ENCODE results near the gene GAS6. TPM values are rescaled to one million over a fixed set of nuclear protein-coding genes. Genes with fewer than 3 reads are reported as not detected.
"Not testable (repeated sequence)": the region's sequence is repeated elsewhere in the genome, so short reads cannot be mapped to it uniquely, and the experiment has no call there.

GAS6 gene
- total RNA-seq, 1 donor, result 3.3 TPM

DNA sequence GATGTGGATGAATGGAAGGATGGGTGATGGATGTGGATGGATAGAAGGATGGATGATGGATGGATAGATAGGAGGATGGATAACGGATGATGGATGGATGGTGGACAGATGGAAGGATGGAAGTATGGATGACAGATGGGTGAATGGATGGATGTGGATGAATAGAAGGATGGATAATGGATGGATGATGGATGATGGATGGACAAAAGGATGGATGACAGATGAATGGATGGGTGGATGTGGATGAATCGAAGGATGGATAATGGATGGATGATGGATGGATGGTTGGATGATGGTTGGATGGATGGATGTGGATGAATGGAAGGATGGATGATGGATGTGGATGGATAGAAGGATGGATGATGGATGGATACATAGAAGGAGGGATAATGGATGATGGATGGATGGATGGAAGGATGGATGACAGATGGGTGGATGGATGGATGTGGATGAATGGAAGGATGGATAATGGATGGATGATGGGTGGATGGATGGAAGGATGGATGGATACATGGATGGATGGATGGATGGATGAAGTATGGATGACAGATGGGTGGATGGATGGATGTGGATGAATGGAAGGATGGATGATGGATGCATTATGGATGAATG, 65.6 kb downstream of the GAS6 start:
- no peaks in the 10 kb centered on the region for H3K4me1 ChIP-seq (ENCODE audit: insufficient read depth, low read length)
- H3K9me3 ChIP-seq (ENCODE audit: low read depth, low read length), result no peaks in the 10 kb centered on the region
- no peak overlapping the region for H3K4me3 ChIP-seq (ENCODE audit: low read length)
- no peaks in the 10 kb centered on the region for H3K27me3 ChIP-seq (ENCODE audit: insufficient read depth, low read length)

DNA sequence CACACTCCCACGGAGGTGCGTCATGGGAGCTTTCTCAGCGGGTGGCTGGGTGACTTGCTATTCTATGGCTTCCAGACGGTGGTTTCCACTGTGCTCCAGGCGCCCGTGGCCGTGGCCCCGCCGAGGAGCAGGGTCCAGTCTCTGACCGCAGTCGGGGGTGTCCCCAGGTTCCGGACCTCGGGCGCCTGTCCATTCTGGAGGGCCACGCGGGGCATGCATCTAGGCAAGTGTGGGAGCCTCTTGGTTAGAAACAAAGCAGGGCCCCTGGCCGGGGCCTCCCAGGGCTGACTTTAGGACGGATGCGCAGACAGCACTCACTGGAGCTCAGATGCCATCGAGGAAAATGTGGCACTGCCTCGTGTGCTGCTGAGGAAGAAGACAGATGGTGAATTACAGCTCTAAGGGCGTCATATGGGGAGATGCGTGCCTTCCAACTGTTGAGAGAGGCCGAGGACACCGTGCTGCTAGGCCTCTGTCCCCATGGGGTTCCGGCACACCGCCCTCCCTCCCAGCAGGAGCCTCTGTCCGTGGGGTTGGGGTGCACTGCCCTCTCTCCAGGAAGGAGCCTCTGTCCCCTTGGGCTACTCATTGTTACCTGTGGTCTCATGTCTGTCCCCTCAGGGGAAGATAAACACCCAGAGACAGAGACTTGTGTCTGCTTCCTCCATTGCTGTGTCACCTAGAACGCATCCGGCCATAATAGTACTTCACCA, 66.8 kb downstream of the GAS6 start:
- Histone ChIP-seq H3K4me3 (ENCODE audit: low read length) (no peak overlapping the region), H3K27me3 (ENCODE audit: insufficient read depth, low read length) (no peaks in the 10 kb centered on the region), H3K9me3 (ENCODE audit: low read depth, low read length) (no peaks in the 10 kb centered on the region), H3K4me1 (ENCODE audit: insufficient read depth, low read length) (no peaks in the 10 kb centered on the region)

DNA sequence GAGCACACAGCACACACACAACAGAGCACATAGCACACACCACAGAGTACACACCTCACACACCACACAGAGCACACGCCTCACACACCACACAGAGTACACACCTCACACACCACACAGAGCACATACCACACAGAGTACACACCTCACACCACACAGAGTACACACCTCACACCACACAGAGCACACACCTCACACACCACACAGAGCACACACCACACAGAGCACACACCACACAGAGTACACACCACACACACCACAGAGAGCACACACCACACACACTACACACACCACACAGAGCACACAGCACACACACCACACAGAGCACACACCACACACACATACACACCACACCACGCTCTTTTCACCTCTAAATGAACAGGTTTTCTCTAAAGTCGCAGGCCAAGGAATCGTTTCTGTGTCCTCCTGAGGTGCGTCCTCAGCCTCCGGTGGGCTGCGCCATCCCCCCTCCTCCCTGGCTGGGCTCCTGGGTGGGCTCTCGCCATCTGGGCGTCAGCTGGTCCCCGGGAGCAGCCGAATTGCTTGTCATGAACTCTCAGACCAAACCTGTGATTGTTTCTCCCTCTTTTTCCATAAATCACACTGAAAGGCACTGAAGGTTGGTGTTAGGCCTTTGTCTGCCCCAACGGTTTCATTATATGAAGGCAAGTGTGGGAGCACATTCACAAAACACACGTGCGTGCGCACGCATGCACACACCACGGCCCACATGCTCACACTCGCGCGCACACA, 67.5 kb downstream of the GAS6 start:
- no peaks in the 10 kb centered on the region for H3K9me3 ChIP-seq (ENCODE audit: low read depth, low read length)
- H3K27me3 ChIP-seq (ENCODE audit: insufficient read depth, low read length), result no peaks in the 10 kb centered on the region
- H3K4me1 ChIP-seq (ENCODE audit: insufficient read depth, low read length), result no peaks in the 10 kb centered on the region
- no peak overlapping the region for H3K4me3 ChIP-seq (ENCODE audit: low read length)

GRCh38 chr13:113795362-113795761, 68.5 kb downstream of the GAS6 start:
- H3K4me3 ChIP-seq (ENCODE audit: low read length); H3K27me3 ChIP-seq (ENCODE audit: insufficient read depth, low read length); H3K9me3 ChIP-seq (ENCODE audit: low read depth, low read length); H3K4me1 ChIP-seq (ENCODE audit: insufficient read depth, low read length): not testable (repeated sequence)

- Histone ChIP-seq H3K9me3 (ENCODE audit: low read depth, low read length) (no peaks in the 10 kb centered on the region), H3K27me3 (ENCODE audit: insufficient read depth, low read length) (no peaks in the 10 kb centered on the region), H3K4me3 (ENCODE audit: low read length) (no peak overlapping the region), H3K4me1 (ENCODE audit: insufficient read depth, low read length) (no peaks in the 10 kb centered on the region)
Observed at GRCh38 chr13:113794764-113795173, 69.1 kb downstream of the GAS6 start.

DNA sequence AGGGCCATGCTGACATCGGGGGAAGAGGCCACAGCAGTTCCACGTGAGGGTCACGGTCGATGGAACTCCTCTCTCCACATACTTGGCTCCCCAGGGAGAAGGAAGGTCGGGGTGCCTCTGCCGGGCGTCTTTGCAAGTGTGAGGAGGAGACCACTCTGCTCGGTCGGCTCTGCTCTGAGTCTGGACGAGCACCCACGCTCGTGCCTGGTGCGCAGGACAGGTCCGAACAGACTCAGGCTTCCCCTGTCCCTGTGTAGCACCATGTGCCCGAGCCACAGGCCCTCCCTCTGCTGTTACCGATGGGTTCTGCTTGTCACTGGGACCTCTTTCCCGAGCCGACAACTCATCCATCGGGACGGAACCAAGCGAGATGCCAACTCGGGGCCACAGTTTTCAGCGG, 69.8 kb downstream of the GAS6 start:
- Histone ChIP-seq H3K4me3 (ENCODE audit: low read length) (no peak overlapping the region), H3K27me3 (ENCODE audit: insufficient read depth, low read length) (no peaks in the 10 kb centered on the region), H3K9me3 (ENCODE audit: low read depth, low read length) (no peaks in the 10 kb centered on the region), H3K4me1 (ENCODE audit: insufficient read depth, low read length) (no peaks in the 10 kb centered on the region)

DNA sequence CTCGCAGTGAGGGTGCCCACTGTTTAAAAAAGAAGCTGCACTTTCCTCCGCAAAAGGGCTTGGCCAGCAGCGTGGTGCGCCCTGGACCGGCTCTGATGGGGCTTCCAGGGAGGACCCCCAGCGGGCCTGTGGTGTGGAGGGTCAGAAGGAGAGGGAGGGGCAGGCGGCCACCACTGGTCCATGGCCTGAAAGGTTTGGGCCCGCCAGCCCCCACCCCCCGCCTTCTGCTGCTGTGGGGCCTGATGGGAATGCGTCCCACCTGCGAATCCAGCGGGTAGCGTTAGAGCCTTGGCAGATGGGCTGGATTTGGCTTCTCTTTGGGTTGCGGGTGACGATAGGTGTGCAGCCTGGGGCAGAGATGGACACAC, 70.2 kb downstream of the GAS6 start:
- no peaks in the 10 kb centered on the region for H3K27me3 ChIP-seq (ENCODE audit: insufficient read depth, low read length)
- no peak overlapping the region for H3K4me3 ChIP-seq (ENCODE audit: low read length)
- no peaks in the 10 kb centered on the region for H3K9me3 ChIP-seq (ENCODE audit: low read depth, low read length)
- H3K4me1 ChIP-seq (ENCODE audit: insufficient read depth, low read length), result no peaks in the 10 kb centered on the region

DNA sequence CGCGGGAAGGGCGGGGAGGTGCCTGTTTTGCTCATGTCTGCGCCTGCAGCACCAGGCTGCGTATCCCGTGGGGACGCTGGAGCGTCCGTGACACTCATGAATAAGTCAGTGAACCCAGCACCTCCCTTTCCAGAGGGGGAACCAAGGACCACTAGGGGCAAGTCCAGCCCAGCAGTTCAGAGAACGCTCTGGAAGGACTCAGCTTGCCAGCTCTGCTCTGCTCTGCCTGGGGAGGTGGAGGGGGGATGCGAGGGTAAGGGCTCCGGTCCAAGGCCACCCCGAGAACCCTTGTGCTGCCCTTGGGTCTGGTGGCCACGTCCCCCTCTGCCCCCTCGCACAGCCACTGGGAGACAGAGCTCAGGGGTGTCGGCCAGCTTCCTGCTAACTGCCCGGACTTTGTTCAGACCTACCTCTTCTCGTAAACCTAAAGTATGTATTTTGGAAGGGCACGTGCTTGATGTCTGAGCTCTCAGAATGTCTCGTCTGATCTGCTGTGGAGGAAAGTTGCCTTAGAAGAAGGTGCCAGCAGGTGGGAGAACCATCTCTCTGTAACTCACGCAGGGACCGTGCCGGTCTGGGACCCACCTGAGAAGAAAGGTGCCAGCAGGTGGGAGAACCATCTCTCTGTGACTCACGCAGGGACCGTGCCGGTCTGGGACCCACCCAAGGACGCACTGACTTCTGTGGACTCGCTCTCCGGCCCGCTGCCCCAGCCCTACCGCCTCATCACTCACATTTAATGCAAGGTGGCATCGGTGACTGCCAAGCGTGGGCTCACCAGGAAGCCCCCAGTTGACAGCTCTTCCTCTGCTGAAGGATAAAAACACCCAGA, 70.8 kb downstream of the GAS6 start:
- H3K4me1 ChIP-seq (ENCODE audit: insufficient read depth, low read length), result no peaks in the 10 kb centered on the region
- H3K27me3 ChIP-seq (ENCODE audit: insufficient read depth, low read length), result no peaks in the 10 kb centered on the region
- no peaks in the 10 kb centered on the region for H3K9me3 ChIP-seq (ENCODE audit: low read depth, low read length)
- H3K4me3 ChIP-seq (ENCODE audit: low read length), result no peak overlapping the region

- no peaks in the 10 kb centered on the region for H3K9me3 ChIP-seq (ENCODE audit: low read depth, low read length)
- H3K27me3 ChIP-seq (ENCODE audit: insufficient read depth, low read length), result no peaks in the 10 kb centered on the region
- H3K4me3 ChIP-seq (ENCODE audit: low read length), result no peak overlapping the region
- no peaks in the 10 kb centered on the region for H3K4me1 ChIP-seq (ENCODE audit: insufficient read depth, low read length)
Observed at GRCh38 chr13:113792236-113792770, 71.6 kb downstream of the GAS6 start.

DNA sequence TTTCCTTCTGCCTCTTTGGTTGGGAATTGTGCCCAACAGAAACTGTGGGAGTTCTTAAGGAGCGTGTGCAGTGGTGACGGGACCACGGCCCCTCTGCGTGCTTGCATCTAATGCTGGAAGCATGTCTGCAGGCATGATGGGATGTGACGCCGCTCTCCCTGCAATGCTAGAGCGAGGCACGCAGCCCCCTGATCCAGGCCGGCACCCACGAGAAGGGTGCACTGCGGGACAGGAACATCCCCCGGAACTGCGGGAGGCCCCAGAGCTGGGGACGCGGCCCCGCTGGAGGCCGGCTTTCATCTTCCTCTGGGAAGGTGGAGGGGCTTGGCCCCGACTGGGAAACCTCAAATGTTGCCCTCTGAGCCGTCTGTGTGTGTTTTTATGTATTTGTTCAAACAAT, 72.1 kb downstream of the GAS6 start:
- no peaks in the 10 kb centered on the region for H3K4me1 ChIP-seq (ENCODE audit: insufficient read depth, low read length)
- H3K9me3 ChIP-seq (ENCODE audit: low read depth, low read length), result no peaks in the 10 kb centered on the region
- no peak overlapping the region for H3K4me3 ChIP-seq (ENCODE audit: low read length)
- no peaks in the 10 kb centered on the region for H3K27me3 ChIP-seq (ENCODE audit: insufficient read depth, low read length)

DNA sequence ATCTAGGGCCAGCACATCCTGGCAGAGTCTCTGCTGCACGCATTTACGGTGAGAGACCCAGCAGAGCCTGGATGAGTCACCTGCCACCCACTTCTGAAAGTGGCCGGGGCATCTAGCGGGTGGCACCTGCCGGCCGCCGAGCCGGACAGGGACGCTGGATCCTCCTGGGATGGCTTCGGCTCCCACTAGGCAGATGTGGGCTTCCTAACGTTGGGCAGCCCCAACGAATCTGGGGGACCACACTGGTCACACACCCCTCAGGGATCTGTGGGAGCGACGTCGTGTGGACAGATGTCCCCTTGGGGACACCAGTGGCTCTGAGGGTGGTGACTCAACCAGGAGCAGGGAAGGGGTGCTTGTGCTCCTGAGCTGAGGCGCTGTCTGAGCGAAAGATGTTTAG, 72.7 kb downstream of the GAS6 start:
- H3K4me1 ChIP-seq (ENCODE audit: insufficient read depth, low read length), result no peaks in the 10 kb centered on the region
- H3K9me3 ChIP-seq (ENCODE audit: low read depth, low read length), result no peaks in the 10 kb centered on the region
- no peak overlapping the region for H3K4me3 ChIP-seq (ENCODE audit: low read length)
- no peaks in the 10 kb centered on the region for H3K27me3 ChIP-seq (ENCODE audit: insufficient read depth, low read length)

DNA sequence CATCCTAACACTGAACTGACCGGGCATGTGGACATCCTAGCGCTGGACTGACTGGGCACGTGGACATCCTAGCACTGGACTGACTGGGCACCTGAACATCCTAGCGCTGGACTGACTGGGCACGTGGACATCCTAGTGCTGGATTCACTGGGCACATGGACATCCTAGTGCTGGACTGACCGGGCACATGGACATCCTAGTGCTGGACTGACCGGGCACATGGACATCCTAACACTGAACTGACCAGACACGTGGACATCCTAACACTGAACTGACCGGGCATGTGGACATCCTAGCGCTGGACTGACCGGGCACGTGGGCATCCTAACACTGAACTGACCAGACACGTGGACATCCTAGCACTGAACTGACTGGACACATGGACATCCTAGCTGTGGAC, 73.9 kb downstream of the GAS6 start:
- H3K27me3 ChIP-seq (ENCODE audit: insufficient read depth, low read length); H3K4me3 ChIP-seq (ENCODE audit: low read length); H3K9me3 ChIP-seq (ENCODE audit: low read depth, low read length); H3K4me1 ChIP-seq (ENCODE audit: insufficient read depth, low read length): not testable (repeated sequence)

GRCh38 chr13:113789167-113789566, 74.7 kb downstream of the GAS6 start:
- H3K9me3 ChIP-seq (ENCODE audit: low read depth, low read length), result no peaks in the 10 kb centered on the region
- no peaks in the 10 kb centered on the region for H3K27me3 ChIP-seq (ENCODE audit: insufficient read depth, low read length)
- no peak overlapping the region for H3K4me3 ChIP-seq (ENCODE audit: low read length)
- H3K4me1 ChIP-seq (ENCODE audit: insufficient read depth, low read length), result no peaks in the 10 kb centered on the region

- H3K9me3 ChIP-seq (ENCODE audit: low read depth, low read length), result no peaks in the 10 kb centered on the region
- H3K27me3 ChIP-seq (ENCODE audit: insufficient read depth, low read length), result no peaks in the 10 kb centered on the region
- H3K4me3 ChIP-seq (ENCODE audit: low read length), result no peak overlapping the region
- no peaks in the 10 kb centered on the region for H3K4me1 ChIP-seq (ENCODE audit: insufficient read depth, low read length)
Observed at GRCh38 chr13:113788413-113789135, 75.3 kb downstream of the GAS6 start.
